Glutamatergic neuron (in vitro differentiated cells): Measurements from ENCODE around the gene SPINDOC. TPM values are rescaled to one million over a fixed set of nuclear protein-coding genes. Genes with fewer than 3 reads are reported as not detected.

Experiments
- DNase-seq: peaks from one replicate; pipeline ENCODE4 v3.0.0; 2022
- H3K27ac Mint-ChIP-seq: one replicate; pipeline ENCODE4 v1.8.0; 2020; ENCODE audit warnings: mild to moderate bottlenecking, mixed read lengths, inconsistent platforms; ENCODE audit not compliant: unreplicated experiment
- H3K27me3 Mint-ChIP-seq: one replicate; pipeline ENCODE4 v1.8.0; 2020; ENCODE audit warnings: mild to moderate bottlenecking, moderate library complexity, mixed read lengths, inconsistent platforms; ENCODE audit not compliant: unreplicated experiment
- H3K36me3 Mint-ChIP-seq: one replicate; pipeline ENCODE4 v1.8.0; 2020; ENCODE audit warnings: mild to moderate bottlenecking, mixed read lengths, inconsistent platforms; ENCODE audit not compliant: unreplicated experiment
- H3K4me1 Mint-ChIP-seq: one replicate; pipeline ENCODE4 v1.8.0; 2020; ENCODE audit warnings: mild to moderate bottlenecking, low read depth, mixed read lengths, inconsistent platforms; ENCODE audit not compliant: unreplicated experiment
- H3K4me3 Mint-ChIP-seq: one replicate; pipeline ENCODE4 v1.8.0; 2020; ENCODE audit warnings: mild to moderate bottlenecking, mixed read lengths, inconsistent platforms; ENCODE audit not compliant: unreplicated experiment
- H3K9me3 Mint-ChIP-seq: one replicate; pipeline ENCODE4 v1.8.0; 2020; ENCODE audit warnings: mild to moderate bottlenecking, moderate library complexity, mixed read lengths, inconsistent platforms; ENCODE audit not compliant: unreplicated experiment
- total RNA-seq: library from RNA; stranded (reverse); fragmentation: NEBNext Ultra II Directional; extraction: Animal tissue kit (Norgen Biotek cat#: 25700); gene quantifications from one replicate; pipeline ENCODE4 v1.2.1, GENCODE V29; 2021; ENCODE audit not compliant: unreplicated experiment
- TF ChIP-seq, protein P1 (sequence below): fragments of 200-600 bp; sonication (generic); IDR thresholded peaks from one replicate; pipeline ENCODE4 v1.5.0; 2021; ENCODE audit not compliant: partially characterized antibody, unreplicated experiment

Gene SPINDOC
- total RNA-seq, 1 donor from 2014 or later: 83.7 TPM

- Mint-ChIP-seq H3K4me1 (peaks cover 18% of the 10 kb centered on the region), H3K27ac (peak overlapping the region; percentile 52), H3K4me3 (peak overlapping the region; percentile 93)
Measured at GRCh38 chr11:63814383-63814736, 1.1 kb downstream of the SPINDOC start.

DNA sequence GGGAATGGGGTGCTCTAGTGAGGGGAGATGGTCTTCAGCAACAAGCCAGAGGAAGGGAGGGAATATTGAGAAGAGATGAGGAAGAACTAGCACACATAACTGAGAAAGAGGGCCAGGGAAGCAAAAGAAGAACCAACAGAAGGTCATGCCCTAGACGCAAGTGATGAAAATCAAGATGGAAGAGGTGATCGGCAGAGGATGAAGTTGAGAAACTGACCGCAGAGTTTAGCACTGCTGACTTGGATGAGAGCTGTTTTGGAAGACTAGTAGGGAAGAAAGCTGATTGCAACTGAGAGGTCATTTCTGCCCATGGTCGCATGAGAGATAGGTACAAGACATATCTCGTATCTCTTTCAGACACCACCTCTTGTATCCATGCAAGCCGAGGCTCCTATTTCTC is 2.9 kb downstream of the SPINDOC start:
- H3K4me3 Mint-ChIP-seq: peak overlapping the region; percentile 10
- H3K9me3 Mint-ChIP-seq: peaks cover 5% of the 10 kb centered on the region
- DNase-seq: no peak
- peaks cover 5% of the 10 kb centered on the region for H3K36me3 Mint-ChIP-seq
- no peak overlapping the region for H3K27ac Mint-ChIP-seq
- H3K27me3 Mint-ChIP-seq: peaks cover 3% of the 10 kb centered on the region
- peaks cover 18% of the 10 kb centered on the region for H3K4me1 Mint-ChIP-seq
- TF ChIP-seq, protein P1, sequence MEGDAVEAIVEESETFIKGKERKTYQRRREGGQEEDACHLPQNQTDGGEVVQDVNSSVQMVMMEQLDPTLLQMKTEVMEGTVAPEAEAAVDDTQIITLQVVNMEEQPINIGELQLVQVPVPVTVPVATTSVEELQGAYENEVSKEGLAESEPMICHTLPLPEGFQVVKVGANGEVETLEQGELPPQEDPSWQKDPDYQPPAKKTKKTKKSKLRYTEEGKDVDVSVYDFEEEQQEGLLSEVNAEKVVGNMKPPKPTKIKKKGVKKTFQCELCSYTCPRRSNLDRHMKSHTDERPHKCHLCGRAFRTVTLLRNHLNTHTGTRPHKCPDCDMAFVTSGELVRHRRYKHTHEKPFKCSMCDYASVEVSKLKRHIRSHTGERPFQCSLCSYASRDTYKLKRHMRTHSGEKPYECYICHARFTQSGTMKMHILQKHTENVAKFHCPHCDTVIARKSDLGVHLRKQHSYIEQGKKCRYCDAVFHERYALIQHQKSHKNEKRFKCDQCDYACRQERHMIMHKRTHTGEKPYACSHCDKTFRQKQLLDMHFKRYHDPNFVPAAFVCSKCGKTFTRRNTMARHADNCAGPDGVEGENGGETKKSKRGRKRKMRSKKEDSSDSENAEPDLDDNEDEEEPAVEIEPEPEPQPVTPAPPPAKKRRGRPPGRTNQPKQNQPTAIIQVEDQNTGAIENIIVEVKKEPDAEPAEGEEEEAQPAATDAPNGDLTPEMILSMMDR: no peak

More at GRCh38 chr11:63814383-63814736, 1.1 kb downstream of the SPINDOC start:
- TF ChIP-seq, protein P1: no peak
- H3K36me3 Mint-ChIP-seq: peaks cover 5% of the 10 kb centered on the region
- peaks cover 2% of the 10 kb centered on the region for H3K27me3 Mint-ChIP-seq
- peaks cover 2% of the 10 kb centered on the region for H3K9me3 Mint-ChIP-seq
- no peak for DNase-seq

- Mint-ChIP-seq H3K4me1 (peaks cover 18% of the 10 kb centered on the region), H3K4me3 (peak overlapping the region; percentile 46), H3K27me3 (peaks cover 5% of the 10 kb centered on the region), H3K36me3 (peaks cover 5% of the 10 kb centered on the region), H3K9me3 (peaks cover 5% of the 10 kb centered on the region), H3K27ac (no peak overlapping the region)
- no peak for DNase-seq
- TF ChIP-seq, protein P1: no peak
Measured at GRCh38 chr11:63816732-63817131, 3.5 kb downstream of the SPINDOC start.

DNA sequence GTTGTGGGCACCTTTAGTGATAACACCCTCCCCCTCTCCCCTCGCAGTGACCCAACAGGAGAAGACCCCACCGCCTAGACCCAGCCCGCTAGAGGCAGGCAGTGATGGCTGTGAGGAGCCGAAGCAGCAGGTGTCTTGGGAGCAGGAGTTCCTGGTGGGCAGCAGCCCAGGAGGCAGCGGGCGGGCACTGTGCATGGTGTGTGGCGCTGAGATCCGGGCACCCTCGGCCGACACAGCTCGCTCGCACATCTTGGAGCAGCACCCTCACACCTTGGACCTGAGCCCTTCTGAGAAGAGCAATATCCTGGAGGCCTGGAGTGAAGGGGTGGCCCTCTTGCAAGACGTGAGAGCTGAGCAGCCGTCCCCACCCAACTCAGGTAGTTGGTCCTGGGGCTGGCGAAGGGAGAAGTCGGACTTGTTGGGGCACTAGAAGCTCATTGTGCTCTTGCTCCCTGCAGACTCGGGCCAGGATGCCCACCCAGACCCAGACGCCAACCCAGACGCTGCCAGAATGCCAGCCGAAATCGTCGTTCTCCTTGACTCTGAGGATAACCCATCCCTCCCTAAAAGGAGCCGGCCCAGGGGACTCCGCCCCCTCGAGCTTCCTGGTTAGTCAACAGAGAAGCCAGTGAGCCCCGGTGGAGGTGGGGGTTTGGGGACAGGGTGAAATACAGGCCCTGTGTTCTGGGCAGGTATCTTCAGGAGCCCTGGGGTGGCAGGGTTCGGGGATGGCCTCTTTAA is 4.7 kb downstream of the SPINDOC start:
- peaks cover 16% of the 10 kb centered on the region for H3K4me1 Mint-ChIP-seq
- DNase-seq: no peak
- H3K27me3 Mint-ChIP-seq: peaks cover 9% of the 10 kb centered on the region
- TF ChIP-seq, protein P1: no peak
- H3K9me3 Mint-ChIP-seq: peaks cover 5% of the 10 kb centered on the region
- H3K4me3 Mint-ChIP-seq: no peak overlapping the region
- peaks cover 5% of the 10 kb centered on the region for H3K36me3 Mint-ChIP-seq
- no peak overlapping the region for H3K27ac Mint-ChIP-seq

- H3K27me3 Mint-ChIP-seq: peaks cover 9% of the 10 kb centered on the region
- H3K9me3 Mint-ChIP-seq: peaks cover 8% of the 10 kb centered on the region
- TF ChIP-seq, protein P1: no peak
- peaks cover 5% of the 10 kb centered on the region for H3K36me3 Mint-ChIP-seq
- DNase-seq: no peak
- H3K4me3 Mint-ChIP-seq: no peak overlapping the region
- no peak overlapping the region for H3K27ac Mint-ChIP-seq
- peaks cover 16% of the 10 kb centered on the region for H3K4me1 Mint-ChIP-seq
Measured at GRCh38 chr11:63818609-63819008, 5.4 kb downstream of the SPINDOC start.
